IMR-90 (cell line): ENCODE measurements around the gene EPN3.

Source experiments
- BHLHE40 ChIP-seq: fragments of 150-350 bp; IDR thresholded peaks from 2 replicates; pipeline ENCODE4 v1.6.1; 2016; ENCODE audit warnings: mild to moderate bottlenecking, low read depth, low read length
- MAFK ChIP-seq: IDR thresholded peaks from 2 replicates; pipeline ENCODE4 v1.6.1; 2012; ENCODE audit warnings: low read depth, low read length, improper control_type of control experiment
- POLR2A ChIP-seq: IDR thresholded peaks from 2 replicates; pipeline ENCODE4 v1.6.1; 2012; ENCODE audit warnings: mild to moderate bottlenecking, low read depth, low read length
- RAD21 ChIP-seq: IDR thresholded peaks from 2 replicates; pipeline ENCODE4 v1.6.1; 2012; ENCODE audit warnings: low read length, improper control_type of control experiment
- TF ChIP-seq, protein P1 (sequence below): conservative IDR thresholded peaks from 2 replicates; pipeline ENCODE4 v1.5.1; 2012; ENCODE audit warnings: mild to moderate bottlenecking, low read depth, low read length, improper control_type of control experiment
- TF ChIP-seq, protein P2 (sequence below): fragments of 150-350 bp; IDR thresholded peaks from 2 replicates; pipeline ENCODE4 v1.6.1; 2017; ENCODE audit warnings: mild to moderate bottlenecking, antibody characterized with exemption, low read length, low read depth

DNA sequence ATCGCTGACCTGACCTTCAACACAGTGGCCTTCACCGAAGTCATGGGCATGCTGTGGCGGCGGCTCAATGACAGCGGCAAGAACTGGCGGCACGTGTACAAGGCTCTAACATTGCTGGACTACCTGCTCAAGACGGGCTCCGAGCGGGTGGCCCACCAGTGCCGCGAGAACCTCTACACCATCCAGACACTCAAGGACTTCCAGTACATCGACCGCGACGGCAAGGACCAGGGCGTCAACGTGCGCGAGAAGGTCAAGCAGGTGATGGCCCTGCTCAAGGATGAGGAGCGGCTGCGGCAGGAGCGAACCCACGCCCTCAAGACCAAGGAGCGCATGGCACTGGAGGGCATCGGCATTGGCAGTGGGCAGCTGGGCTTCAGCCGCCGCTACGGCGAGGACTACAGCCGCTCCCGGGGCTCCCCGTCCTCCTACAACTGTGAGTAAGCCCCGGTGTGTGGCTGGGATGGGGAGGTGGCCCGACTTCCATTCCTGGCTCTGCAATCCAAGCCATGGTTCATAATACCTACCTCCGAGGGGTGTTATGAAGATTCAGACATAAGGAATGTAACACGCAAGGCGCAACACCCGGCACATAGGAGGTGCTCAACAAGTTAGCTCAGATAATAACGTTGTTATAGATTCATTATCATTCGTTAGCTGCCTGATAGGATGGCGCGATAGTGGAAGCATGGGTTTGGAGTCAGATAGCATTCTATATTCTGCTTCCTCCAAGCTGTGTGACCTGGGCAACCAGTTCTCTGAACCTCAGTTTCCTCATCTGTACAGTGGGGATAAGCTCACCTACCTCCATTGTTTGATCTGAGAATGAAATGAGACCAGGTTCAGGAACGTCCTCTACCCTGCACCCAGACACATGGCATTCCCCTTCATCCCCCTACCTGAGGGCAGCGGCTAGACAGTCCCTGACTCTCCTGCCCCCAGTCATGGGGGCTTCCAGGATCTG is 4.4 kb downstream of the EPN3 start:
- TF ChIP-seq POLR2A (no peak), RAD21 (no peak), BHLHE40 (no peak), MAFK (no peak)
- TF ChIP-seq, protein P1, sequence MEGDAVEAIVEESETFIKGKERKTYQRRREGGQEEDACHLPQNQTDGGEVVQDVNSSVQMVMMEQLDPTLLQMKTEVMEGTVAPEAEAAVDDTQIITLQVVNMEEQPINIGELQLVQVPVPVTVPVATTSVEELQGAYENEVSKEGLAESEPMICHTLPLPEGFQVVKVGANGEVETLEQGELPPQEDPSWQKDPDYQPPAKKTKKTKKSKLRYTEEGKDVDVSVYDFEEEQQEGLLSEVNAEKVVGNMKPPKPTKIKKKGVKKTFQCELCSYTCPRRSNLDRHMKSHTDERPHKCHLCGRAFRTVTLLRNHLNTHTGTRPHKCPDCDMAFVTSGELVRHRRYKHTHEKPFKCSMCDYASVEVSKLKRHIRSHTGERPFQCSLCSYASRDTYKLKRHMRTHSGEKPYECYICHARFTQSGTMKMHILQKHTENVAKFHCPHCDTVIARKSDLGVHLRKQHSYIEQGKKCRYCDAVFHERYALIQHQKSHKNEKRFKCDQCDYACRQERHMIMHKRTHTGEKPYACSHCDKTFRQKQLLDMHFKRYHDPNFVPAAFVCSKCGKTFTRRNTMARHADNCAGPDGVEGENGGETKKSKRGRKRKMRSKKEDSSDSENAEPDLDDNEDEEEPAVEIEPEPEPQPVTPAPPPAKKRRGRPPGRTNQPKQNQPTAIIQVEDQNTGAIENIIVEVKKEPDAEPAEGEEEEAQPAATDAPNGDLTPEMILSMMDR = no peak
- TF ChIP-seq, protein P2, sequence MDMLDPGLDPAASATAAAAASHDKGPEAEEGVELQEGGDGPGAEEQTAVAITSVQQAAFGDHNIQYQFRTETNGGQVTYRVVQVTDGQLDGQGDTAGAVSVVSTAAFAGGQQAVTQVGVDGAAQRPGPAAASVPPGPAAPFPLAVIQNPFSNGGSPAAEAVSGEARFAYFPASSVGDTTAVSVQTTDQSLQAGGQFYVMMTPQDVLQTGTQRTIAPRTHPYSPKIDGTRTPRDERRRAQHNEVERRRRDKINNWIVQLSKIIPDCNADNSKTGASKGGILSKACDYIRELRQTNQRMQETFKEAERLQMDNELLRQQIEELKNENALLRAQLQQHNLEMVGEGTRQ = no peak
